ENCODE data around the gene MYH14. TPM values are rescaled to one million over a fixed set of nuclear protein-coding genes. Genes with fewer than 3 reads are reported as not detected.

The MYH14 gene
- total and polyA plus RNA-seq, 2 experiments from 2014 or later: 40.9 to 64.4 TPM

DNA sequence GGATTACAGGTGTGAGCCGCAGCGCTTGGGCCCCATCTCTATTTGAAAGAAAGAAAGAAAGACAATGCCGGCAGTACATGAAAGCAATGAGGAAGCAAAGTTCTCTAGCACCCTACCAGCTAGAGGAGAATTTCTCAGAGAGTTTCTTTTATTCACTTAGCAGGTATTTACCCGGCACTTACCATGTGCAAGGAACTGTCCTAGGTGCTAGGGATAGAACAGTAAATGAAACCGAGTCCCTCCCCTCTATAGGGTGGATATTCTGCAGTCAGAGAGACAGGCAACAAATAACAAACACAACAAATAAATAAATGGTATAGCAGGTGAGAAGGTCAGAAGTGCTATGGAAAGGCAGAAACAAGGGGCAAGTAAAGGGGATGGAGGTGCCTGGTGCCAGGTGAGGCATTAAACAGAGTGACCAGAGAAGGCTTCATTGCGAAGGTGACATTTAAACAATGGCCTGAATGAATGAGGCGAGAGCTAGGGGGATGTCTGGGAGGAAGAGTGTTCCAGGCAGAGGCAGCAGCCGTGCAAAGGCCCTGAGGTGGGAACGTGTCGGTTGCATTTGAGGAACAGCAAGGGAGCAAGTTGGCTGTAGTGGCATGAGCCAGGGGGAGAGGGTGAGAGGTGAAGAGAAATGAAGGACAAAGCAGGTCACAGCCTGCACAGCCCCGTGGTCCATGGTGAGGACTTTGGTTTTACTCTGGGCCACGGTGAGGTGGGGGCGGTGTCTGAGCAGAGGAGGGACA, 10.8 kb upstream of the MYH14 start:
- H3K4me1 ChIP-seq (ENCODE audit: insufficient read depth): no peaks in the 10 kb centered on the region
- no peaks in the 10 kb centered on the region for H4K20me1 ChIP-seq (ENCODE audit: insufficient read depth, poor library complexity, severe bottlenecking)
- TF ChIP-seq EZH2phosphoT487 (IDR thresholded peaks at IDR 0.05; ENCODE audit: low read depth, severe bottlenecking, unreplicated experiment) (no peak), EZH2 (IDR thresholded peaks at IDR 0.05; ENCODE audit: borderline replicate concordance) (no peak)
- TF ChIP-seq, protein P1, sequence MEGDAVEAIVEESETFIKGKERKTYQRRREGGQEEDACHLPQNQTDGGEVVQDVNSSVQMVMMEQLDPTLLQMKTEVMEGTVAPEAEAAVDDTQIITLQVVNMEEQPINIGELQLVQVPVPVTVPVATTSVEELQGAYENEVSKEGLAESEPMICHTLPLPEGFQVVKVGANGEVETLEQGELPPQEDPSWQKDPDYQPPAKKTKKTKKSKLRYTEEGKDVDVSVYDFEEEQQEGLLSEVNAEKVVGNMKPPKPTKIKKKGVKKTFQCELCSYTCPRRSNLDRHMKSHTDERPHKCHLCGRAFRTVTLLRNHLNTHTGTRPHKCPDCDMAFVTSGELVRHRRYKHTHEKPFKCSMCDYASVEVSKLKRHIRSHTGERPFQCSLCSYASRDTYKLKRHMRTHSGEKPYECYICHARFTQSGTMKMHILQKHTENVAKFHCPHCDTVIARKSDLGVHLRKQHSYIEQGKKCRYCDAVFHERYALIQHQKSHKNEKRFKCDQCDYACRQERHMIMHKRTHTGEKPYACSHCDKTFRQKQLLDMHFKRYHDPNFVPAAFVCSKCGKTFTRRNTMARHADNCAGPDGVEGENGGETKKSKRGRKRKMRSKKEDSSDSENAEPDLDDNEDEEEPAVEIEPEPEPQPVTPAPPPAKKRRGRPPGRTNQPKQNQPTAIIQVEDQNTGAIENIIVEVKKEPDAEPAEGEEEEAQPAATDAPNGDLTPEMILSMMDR (IDR thresholded peaks at IDR 0.05; ENCODE audit: poor library complexity): no peak
- 73% methylated on average over 13 of the region's 13 CpGs for WGBS (ENCODE audit: low lambda C conversion rate, missing lambda C conversion rate)
- no peak overlapping the region for H2AFZ ChIP-seq
- H3K27ac ChIP-seq: no peak overlapping the region
- H3K4me3 ChIP-seq: no peak overlapping the region
- no peaks in the 10 kb centered on the region for H3K9me3 ChIP-seq (ENCODE audit: low read depth)
- no peak for DNase-seq (ENCODE audit: low spot score)
- no peaks in the 10 kb centered on the region for H3K9me2 ChIP-seq (replicated peaks; ENCODE audit: insufficient read depth)
- H3K36me3 ChIP-seq (replicated peaks; ENCODE audit: insufficient read depth, low read depth): no peaks in the 10 kb centered on the region
- H3K27me3 ChIP-seq: peaks cover 5% of the 10 kb centered on the region
- H3K79me2 ChIP-seq: no peaks in the 10 kb centered on the region
- H3K4me2 ChIP-seq: no peak overlapping the region

DNA sequence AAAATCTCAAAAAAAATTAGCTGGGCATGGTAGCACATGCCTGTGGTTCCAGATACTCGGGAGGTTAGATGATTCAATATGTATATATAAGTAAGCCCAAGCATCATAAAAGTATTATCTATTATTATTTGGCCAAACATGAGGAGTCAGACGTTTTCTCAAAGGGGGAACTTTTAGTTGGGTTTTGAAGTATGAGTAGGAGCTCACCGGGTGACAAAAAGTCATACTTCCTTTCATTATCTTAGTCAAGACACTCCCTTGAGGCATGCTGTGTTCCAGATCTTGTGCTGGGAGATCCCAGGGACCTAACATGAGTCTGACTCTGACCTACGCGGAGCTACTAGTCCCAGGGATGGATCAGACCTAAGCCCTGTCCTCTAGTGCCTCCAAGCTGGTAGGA, 8.2 kb upstream of the MYH14 start:
- H3K4me1 ChIP-seq (ENCODE audit: insufficient read depth): no peaks in the 10 kb centered on the region
- no peak overlapping the region for H3K4me2 ChIP-seq
- H3K27ac ChIP-seq: no peak overlapping the region
- peaks cover 5% of the 10 kb centered on the region for H3K27me3 ChIP-seq
- H4K20me1 ChIP-seq (ENCODE audit: insufficient read depth, poor library complexity, severe bottlenecking): no peaks in the 10 kb centered on the region
- DNase-seq (ENCODE audit: low spot score): no peak
- no peak for TF ChIP-seq EZH2 (IDR thresholded peaks at IDR 0.05; ENCODE audit: borderline replicate concordance)
- no peak for TF ChIP-seq EZH2phosphoT487 (IDR thresholded peaks at IDR 0.05; ENCODE audit: low read depth, severe bottlenecking, unreplicated experiment)
- TF ChIP-seq, protein P1 (IDR thresholded peaks at IDR 0.05; ENCODE audit: poor library complexity): no peak
- no peaks in the 10 kb centered on the region for H3K36me3 ChIP-seq (replicated peaks; ENCODE audit: insufficient read depth, low read depth)
- H3K9me3 ChIP-seq (ENCODE audit: low read depth): no peaks in the 10 kb centered on the region
- no peaks in the 10 kb centered on the region for H3K9me2 ChIP-seq (replicated peaks; ENCODE audit: insufficient read depth)
- no peak overlapping the region for H3K4me3 ChIP-seq
- 59% methylated on average over 5 of the region's 5 CpGs for WGBS (ENCODE audit: low lambda C conversion rate, missing lambda C conversion rate)
- no peaks in the 10 kb centered on the region for H3K79me2 ChIP-seq
- no peak overlapping the region for H2AFZ ChIP-seq

DNA sequence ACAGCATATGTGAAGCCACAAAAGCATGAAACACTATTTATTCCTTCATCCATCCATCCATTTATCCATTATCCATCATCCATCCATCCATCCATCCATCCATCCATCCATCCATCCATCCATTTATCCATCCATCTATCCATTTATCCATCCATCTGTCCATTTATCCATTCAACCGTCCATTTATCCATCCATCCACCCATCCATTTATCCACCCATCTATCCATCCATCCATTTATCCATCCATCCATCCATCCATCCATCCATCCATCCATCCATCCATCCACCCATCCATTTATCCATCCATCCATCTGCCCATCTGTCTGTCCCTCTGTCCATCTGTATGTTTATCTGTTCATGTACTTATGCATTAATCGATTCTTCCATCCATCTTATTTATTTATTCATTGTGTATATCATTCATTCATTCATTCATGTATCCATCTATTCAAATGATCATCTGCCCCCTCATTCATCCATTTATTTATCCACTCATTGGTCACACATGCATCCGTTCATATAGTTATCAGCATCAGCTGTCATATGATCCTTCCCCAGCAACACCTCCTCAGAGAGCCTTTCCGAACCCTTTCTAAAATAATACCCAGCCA, 7.0 kb upstream of the MYH14 start:
- Histone ChIP-seq H3K27ac (no peak overlapping the region), H3K36me3 (replicated peaks; ENCODE audit: insufficient read depth, low read depth) (no peaks in the 10 kb centered on the region), H2AFZ (no peak overlapping the region), H3K4me3 (no peak overlapping the region), H3K27me3 (peaks cover 9% of the 10 kb centered on the region), H3K4me1 (ENCODE audit: insufficient read depth) (no peaks in the 10 kb centered on the region), H3K9me2 (replicated peaks; ENCODE audit: insufficient read depth) (no peaks in the 10 kb centered on the region), H3K9me3 (ENCODE audit: low read depth) (no peaks in the 10 kb centered on the region), H3K4me2 (no peak overlapping the region), H3K79me2 (no peaks in the 10 kb centered on the region), H4K20me1 (ENCODE audit: insufficient read depth, poor library complexity, severe bottlenecking) (no peaks in the 10 kb centered on the region)
- TF ChIP-seq, protein P1 (IDR thresholded peaks at IDR 0.05; ENCODE audit: poor library complexity): no peak
- TF ChIP-seq EZH2phosphoT487 (IDR thresholded peaks at IDR 0.05; ENCODE audit: low read depth, severe bottlenecking, unreplicated experiment): no peak
- no peak for TF ChIP-seq EZH2 (IDR thresholded peaks at IDR 0.05; ENCODE audit: borderline replicate concordance)
- WGBS (ENCODE audit: low lambda C conversion rate, missing lambda C conversion rate): 64% methylated on average over 4 of the region's 4 CpGs
- no peak for DNase-seq (ENCODE audit: low spot score)
